ENCODE data around the gene SOD2.
"Not testable (repeated sequence)": the region's sequence is repeated elsewhere in the genome, so short reads cannot be mapped to it uniquely, and the experiment has no call there.

The SOD2 gene

GRCh38 chr6:159693128-159693893, at the start of gene SOD2:
SOD2 (minus strand) TSS chr6:159693241; CDS start chr6:159693167, 74 bp downstream.
- DNase-seq: peak; percentile 78

GRCh38 chr6:159742165-159742564, 49.1 kb upstream of the SOD2 start:
- DNase-seq: no peak

GRCh38 chr6:159739341-159739740, 46.3 kb upstream of the SOD2 start:
- DNase-seq: no peak

- no peak for DNase-seq
These were observed 43.9 kb upstream of the SOD2 start for GRCh38 chr6:159736908-159737307.

- DNase-seq: not testable (repeated sequence)
These were observed 40.4 kb upstream of the SOD2 start for GRCh38 chr6:159733395-159733794.

- DNase-seq: not testable (repeated sequence)
These were observed 39.5 kb upstream of the SOD2 start for GRCh38 chr6:159732550-159732949.

GRCh38 chr6:159730332-159730676, 37.3 kb upstream of the SOD2 start:
- no peak for DNase-seq

GRCh38 chr6:159729598-159730331, 36.7 kb upstream of the SOD2 start:
- no peak for DNase-seq

GRCh38 chr6:159728531-159728964, 35.5 kb upstream of the SOD2 start:
- DNase-seq: no peak

- DNase-seq: no peak
These were observed 34.8 kb upstream of the SOD2 start for GRCh38 chr6:159727717-159728445.

- DNase-seq: peak; percentile 96
These were observed 34.1 kb upstream of the SOD2 start, which contains the start of gene WTAP for GRCh38 chr6:159726918-159727716. WTAP (plus strand) TSS chr6:159727506; CDS start chr6:159736266, 8,760 bp downstream.

- DNase-seq: peak; percentile 20
These were observed 33.3 kb upstream of the SOD2 start for GRCh38 chr6:159726255-159726917.

- not testable (repeated sequence) for DNase-seq
These were observed 32.2 kb upstream of the SOD2 start for GRCh38 chr6:159725208-159725607.

GRCh38 chr6:159724778-159725177, 31.7 kb upstream of the SOD2 start:
- no peak for DNase-seq

- no peak for DNase-seq
These were observed 30.2 kb upstream of the SOD2 start for GRCh38 chr6:159723259-159723658.

GRCh38 chr6:159722655-159723054, 29.6 kb upstream of the SOD2 start:
- no peak for DNase-seq

- not testable (repeated sequence) for DNase-seq
These were observed 28.9 kb upstream of the SOD2 start for GRCh38 chr6:159721981-159722380.

- DNase-seq: peak; percentile 2
These were observed 27.7 kb upstream of the SOD2 start for GRCh38 chr6:159720708-159721107.

GRCh38 chr6:159719287-159719686, 26.2 kb upstream of the SOD2 start:
- DNase-seq: no peak

- no peak for DNase-seq
These were observed 25.6 kb upstream of the SOD2 start for GRCh38 chr6:159718634-159719033.

GRCh38 chr6:159716247-159717096, 23.4 kb upstream of the SOD2 start:
- DNase-seq: no peak
